ENCODE data around the gene SGTA.

Gene SGTA

DNA sequence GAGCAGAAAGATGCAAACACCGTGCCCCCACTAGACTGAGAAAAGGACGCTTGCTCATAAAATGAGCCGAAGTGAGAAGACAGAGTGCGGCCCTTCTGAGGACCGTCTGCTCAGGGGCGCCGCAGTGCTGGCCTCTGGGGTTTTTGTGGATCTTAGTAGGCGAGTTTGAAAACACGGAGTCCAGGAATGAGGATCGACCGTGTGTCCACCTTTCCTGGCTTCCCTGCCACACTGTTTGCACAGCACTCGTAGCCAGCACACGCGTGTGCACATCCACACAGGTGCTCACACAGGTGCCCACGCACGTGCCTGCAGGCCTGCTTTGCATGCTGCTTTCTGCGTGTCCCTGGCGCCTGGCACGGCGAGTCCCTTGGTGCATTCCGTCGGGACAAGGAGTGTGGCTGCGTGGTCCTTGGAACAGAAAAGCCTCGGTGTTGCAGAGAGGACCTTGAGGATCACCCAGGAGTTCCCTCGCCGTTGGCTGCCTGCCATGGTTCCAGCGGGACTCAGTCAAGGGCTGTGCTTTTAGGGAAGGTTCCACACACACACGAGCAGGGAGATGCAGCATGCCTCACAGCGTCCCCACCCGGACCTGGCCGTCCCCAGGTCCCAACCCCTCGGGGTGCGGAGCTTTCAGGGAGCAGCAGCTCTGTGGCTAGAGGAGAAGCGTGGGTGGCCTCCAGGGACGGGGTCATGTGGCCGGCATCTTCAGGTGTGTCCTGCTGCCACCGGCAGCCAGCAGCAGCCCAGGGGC, 26.5 kb upstream of the SGTA start:
- DNase-seq = no peak

DNA sequence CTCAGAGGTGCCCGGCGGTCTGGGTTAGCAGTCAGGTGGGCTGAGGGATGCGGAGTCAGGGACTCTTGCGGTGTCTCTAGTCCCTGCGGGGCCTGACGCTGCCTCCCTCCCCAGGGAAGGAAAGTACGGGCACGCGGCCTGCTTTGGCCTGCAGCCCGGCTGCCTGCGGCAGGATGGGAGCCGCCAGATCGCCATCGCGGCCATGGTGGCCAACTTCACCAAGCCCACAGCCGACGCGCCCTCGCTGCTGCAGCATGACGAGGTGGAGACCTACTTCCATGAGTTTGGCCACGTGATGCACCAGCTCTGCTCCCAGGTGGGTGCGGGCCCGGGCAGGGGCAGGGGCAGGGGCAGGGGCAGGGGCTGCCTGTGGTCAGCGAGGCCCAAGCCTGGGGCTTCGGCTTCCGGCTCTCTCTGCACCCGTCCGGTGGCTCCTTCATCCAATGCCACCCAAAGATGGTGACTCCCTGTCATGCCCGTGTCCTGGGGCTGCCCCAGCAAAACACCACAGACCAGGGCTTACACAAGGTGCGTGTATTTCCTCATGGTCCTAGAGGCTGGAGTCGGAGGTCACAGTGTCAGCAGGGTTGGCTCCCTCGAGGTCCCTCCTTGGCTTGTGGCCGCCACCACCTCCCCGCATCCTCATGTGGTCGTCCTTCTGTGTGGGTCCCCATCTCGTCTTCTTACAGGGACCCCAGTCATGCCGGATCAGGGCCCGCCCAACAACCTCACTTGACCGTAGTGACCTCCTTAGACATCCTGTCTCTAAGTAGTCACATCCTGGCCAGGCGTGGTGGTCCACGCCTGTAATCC, 25.3 kb upstream of the SGTA start:
- DNase-seq = no peak

DNA sequence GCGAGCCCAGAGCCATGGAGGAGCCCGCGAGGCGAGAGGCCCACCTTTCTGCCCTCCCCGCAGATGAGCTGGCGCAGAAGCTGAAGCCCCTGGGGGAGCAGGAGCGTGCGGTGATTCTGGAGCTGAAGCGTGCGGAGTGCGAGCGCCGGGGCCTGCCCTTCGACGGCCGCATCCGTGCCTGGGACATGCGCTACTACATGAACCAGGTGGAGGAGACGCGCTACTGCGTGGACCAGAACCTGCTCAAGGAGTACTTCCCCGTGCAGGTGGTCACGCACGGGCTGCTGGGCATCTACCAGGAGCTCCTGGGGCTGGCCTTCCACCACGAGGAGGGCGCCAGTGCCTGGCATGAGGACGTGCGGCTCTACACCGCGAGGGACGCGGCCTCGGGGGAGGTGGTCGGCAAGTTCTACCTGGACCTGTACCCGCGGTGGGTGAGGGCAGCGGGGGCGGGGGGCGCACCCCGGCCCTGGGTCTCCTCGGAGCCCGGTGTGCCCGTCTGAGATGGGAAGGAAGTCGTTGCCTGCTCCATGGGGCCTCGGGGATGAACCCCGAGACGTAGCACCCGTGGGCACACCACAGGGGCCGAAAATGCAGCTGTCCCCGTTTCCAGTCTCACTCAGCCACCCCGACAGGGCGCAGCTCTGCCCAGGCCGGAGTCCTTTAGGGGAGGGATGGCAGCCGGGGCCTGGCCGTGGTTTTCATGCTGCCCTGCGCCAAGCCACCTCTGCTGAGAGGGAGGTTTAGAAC, 24.5 kb upstream of the SGTA start:
- DNase-seq = no peak

DNA sequence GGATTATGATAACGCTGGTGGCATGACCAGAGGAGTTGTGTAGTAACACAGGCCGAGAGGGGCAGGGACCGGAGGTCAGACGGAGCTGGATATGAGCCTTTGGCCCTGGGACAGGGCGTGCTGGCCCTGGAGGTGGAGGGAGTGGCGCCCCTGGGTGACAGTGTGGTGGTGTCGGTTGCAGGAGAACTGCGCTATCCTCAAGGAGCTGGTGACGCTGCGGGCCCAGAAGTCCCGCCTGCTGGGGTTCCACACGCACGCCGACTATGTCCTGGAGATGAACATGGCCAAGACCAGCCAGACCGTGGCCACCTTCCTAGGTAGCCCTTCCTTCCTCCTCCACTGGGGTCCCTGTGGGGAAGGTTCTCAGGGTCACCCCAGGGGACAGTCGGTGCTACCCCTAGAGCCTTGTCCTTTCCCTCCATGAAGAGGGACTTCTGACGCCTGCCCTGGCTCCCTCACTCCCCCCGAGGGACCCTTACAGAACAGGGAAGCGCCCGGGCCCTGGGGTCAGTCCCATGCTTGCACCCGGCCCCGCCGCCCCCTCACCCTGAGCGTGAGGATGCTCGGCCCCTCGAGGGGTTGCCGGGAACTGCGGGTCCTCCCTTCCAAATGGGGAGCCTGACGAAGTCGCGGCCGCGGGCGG, 23.8 kb upstream of the SGTA start:
- DNase-seq = no peak

- DNase-seq = no peak
Measured at GRCh38 chr19:2805991-2806649, 23.0 kb upstream of the SGTA start.

- DNase-seq = no peak
Measured at GRCh38 chr19:2805261-2805900, 22.3 kb upstream of the SGTA start.

- no peak for DNase-seq
Measured at GRCh38 chr19:2804156-2805004, 21.3 kb upstream of the SGTA start.

- DNase-seq = no peak
Measured at GRCh38 chr19:2803486-2804155, 20.5 kb upstream of the SGTA start.

GRCh38 chr19:2802826-2803225, 19.8 kb upstream of the SGTA start:
- DNase-seq = no peak

DNA sequence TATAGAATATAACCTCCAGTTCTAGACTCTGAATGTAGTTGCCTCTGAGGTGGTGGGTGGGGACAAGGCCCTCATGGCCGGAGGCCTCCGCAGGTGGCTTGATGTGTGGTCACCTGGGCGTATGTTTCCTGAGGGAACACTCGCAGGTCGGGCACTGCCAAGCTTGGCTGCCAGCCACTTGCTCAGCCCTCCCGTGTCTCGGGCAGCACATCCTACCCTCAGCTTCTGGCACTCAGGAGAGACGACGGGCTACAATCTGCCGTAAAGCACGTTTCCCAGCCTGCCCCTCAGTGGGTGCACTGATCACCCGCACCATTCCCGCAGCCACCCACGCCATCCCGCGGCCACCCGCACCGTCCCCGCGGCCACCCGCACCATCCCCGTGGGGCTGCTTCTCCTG, 17.4 kb upstream of the SGTA start:
- no peak for DNase-seq

- DNase-seq = no peak
Measured at GRCh38 chr19:2799273-2800020, 16.4 kb upstream of the SGTA start.

DNA sequence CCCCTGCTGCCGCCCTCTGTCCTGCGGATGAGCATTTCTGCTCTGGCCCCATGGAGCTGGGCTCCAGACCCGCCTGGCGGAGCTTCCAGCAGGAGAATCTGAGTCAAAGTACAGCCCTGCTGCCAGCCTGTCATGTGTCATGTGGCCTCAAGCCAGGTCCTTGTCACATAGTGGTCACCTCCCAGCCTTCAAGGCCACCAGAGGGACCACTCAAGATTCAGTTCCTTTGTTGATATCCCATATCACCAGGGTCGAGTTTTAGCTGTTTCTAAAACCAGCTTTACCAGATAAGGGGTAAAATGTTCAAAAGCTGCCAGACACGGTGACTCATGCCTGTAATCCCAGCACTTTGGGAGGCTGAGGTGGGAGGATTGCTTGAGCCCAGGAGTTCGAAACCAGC, 15.7 kb upstream of the SGTA start:
- DNase-seq = no peak

- no peak for DNase-seq
Measured at GRCh38 chr19:2798158-2798685, 15.1 kb upstream of the SGTA start.

GRCh38 chr19:2797280-2797679, 14.2 kb upstream of the SGTA start:
- no peak for DNase-seq

GRCh38 chr19:2796659-2797266, 13.7 kb upstream of the SGTA start:
- DNase-seq = no peak

GRCh38 chr19:2795827-2796658, 13.0 kb upstream of the SGTA start:
- no peak for DNase-seq

DNA sequence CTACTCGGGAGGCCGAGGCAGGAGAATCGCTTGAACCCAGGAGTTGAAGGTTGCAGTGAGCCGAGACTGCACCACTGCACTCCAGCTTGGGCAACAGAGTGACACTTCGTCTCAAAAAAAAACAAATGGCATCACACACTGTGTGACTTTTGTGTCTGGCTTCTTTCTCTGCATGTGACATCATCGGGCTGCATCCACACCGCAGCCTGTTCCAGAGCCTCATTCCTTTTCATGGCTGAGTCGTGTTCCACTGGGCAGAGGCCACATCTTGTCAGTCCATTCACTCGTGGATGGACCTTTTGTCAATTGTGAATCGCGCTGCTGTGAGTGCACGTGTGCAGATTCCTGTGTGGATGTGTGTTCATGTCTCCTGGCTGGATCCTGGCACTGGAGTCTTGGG, 10.5 kb upstream of the SGTA start:
- DNase-seq = no peak

GRCh38 chr19:2793126-2793525, 10.1 kb upstream of the SGTA start:
- DNase-seq = no peak
